Measurements from ENCODE around the gene TMEM95. TPM values are rescaled to one million over a fixed set of nuclear protein-coding genes. Genes with fewer than 3 reads are reported as not detected.

Gene TMEM95
- total RNA-seq, result not detected in 2 replicates
- long read RNA-seq, result 0 reads

GRCh38 chr17:7355053-7355452 lies at the start of gene TMEM95:
TMEM95 (plus strand) TSS chr17:7355156; CDS start chr17:7355205, 49 bp downstream.
- Mint-ChIP-seq H3K4me1 (ENCODE audit: low read depth) (peaks cover 17% of the 10 kb centered on the region), H3K27me3 (peaks cover 7% of the 10 kb centered on the region), H3K27ac (no peak within 1 kb of the TSS), H3K36me3 (ENCODE audit: insufficient read depth) (no peaks in the 10 kb centered on the region), H3K9me3 (ENCODE audit: low read depth) (no peaks in the 10 kb centered on the region), H3K4me3 (ENCODE audit: low read depth) (peak within 1 kb of the TSS; percentile 22)
- no peak for DNase-seq (ENCODE audit: low spot score, unreplicated experiment)
- no peak for TF ChIP-seq CTCF (IDR thresholded peaks at IDR 0.05; ENCODE audit: unreplicated experiment)

- no peaks in the 10 kb centered on the region for H3K9me3 Mint-ChIP-seq (ENCODE audit: low read depth)
- peaks cover 17% of the 10 kb centered on the region for H3K36me3 Mint-ChIP-seq (ENCODE audit: insufficient read depth)
- DNase-seq (ENCODE audit: low spot score, unreplicated experiment), result peak; percentile 99
- H3K27me3 Mint-ChIP-seq, result no peaks in the 10 kb centered on the region
- TF ChIP-seq CTCF (IDR thresholded peaks at IDR 0.05; ENCODE audit: unreplicated experiment), result no peak
- peaks cover 19% of the 10 kb centered on the region for H3K4me1 Mint-ChIP-seq (ENCODE audit: low read depth)
- peak within 1 kb of the TSS; percentile 93 for H3K4me3 Mint-ChIP-seq (ENCODE audit: low read depth)
- H3K27ac Mint-ChIP-seq, result peak within 1 kb of the TSS; percentile 99
Observed at GRCh38 chr17:7306911-7307685, 47.9 kb upstream of the TMEM95 start, which contains the start of gene EIF5A. EIF5A (plus strand) TSS chr17:7307628; CDS start chr17:7309636, 2,008 bp downstream.

- H3K4me1 Mint-ChIP-seq (ENCODE audit: low read depth), result peaks cover 19% of the 10 kb centered on the region
- TF ChIP-seq CTCF (IDR thresholded peaks at IDR 0.05; ENCODE audit: unreplicated experiment), result peak; percentile 27
- peak; percentile 35 for DNase-seq (ENCODE audit: low spot score, unreplicated experiment)
- peaks cover 21% of the 10 kb centered on the region for H3K36me3 Mint-ChIP-seq (ENCODE audit: insufficient read depth)
- no peaks in the 10 kb centered on the region for H3K9me3 Mint-ChIP-seq (ENCODE audit: low read depth)
- peak overlapping the region; percentile 93 for H3K4me3 Mint-ChIP-seq (ENCODE audit: low read depth)
- H3K27me3 Mint-ChIP-seq, result no peaks in the 10 kb centered on the region
- peak overlapping the region; percentile 99 for H3K27ac Mint-ChIP-seq
Observed at GRCh38 chr17:7307686-7308624, 47.0 kb upstream of the TMEM95 start.

GRCh38 chr17:7308625-7309433 lies 46.1 kb upstream of the TMEM95 start:
- H3K4me1 Mint-ChIP-seq (ENCODE audit: low read depth), result peaks cover 19% of the 10 kb centered on the region
- H3K27me3 Mint-ChIP-seq, result no peaks in the 10 kb centered on the region
- peak overlapping the region; percentile 93 for H3K4me3 Mint-ChIP-seq (ENCODE audit: low read depth)
- H3K9me3 Mint-ChIP-seq (ENCODE audit: low read depth), result no peaks in the 10 kb centered on the region
- peak overlapping the region; percentile 97 for H3K27ac Mint-ChIP-seq
- no peak for TF ChIP-seq CTCF (IDR thresholded peaks at IDR 0.05; ENCODE audit: unreplicated experiment)
- peaks cover 24% of the 10 kb centered on the region for H3K36me3 Mint-ChIP-seq (ENCODE audit: insufficient read depth)
- DNase-seq (ENCODE audit: low spot score, unreplicated experiment), result no peak
